Prostate gland (tissue), 2 donors: Measurements from ENCODE around the gene FHIT.

Source experiments
- CTCF ChIP-seq, 4 experiments: fragments of 200-600 bp in 2 of 4; fragments of 450-650 bp in 2 of 4; sonication (generic) in 2 of 4; IDR thresholded peaks; 1 replicate in 3 of 4; 2 replicates in 1 of 4; pipeline ENCODE4 v1.5.1; 2016 to 2019; ENCODE audit warnings: antibody characterized with exemption in 4 of 4, mild to moderate bottlenecking in 2 of 4, moderate library complexity in 2 of 4
- POLR2AphosphoS5 ChIP-seq: sonication (generic); formaldehyde crosslinking; IDR thresholded peaks from one replicate; pipeline ENCODE4 v1.6.1; 2017; ENCODE audit warnings: antibody characterized with exemption

- TF ChIP-seq POLR2AphosphoS5 (no peak), CTCF (IDR thresholded peaks at IDR 0.05) (no peak)
These were observed 1033.9 kb downstream of the FHIT start for GRCh38 chr3:60217156-60217911.
